ENCODE results near the gene HLA-DMB.

The HLA-DMB gene

DNA sequence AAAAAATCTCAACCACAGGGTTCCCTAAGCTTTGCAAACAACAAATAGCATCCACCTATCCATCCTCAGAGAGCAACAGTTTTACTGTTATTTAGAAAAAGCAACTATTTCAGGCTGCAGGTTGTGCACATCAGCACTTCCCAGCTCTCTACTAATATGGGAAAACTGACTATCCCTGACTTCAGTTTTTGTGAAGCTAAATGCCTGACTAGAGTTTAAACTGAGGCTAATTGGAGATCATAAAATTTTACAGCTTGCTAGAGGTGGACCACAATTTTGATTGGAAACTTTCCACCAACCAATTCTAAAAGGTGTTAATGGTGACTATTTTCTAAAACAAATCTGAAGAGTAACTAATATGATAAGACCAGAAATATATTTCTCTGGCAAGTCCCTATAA, 36.9 kb downstream of the HLA-DMB start:
- DNase-seq: no peak

DNA sequence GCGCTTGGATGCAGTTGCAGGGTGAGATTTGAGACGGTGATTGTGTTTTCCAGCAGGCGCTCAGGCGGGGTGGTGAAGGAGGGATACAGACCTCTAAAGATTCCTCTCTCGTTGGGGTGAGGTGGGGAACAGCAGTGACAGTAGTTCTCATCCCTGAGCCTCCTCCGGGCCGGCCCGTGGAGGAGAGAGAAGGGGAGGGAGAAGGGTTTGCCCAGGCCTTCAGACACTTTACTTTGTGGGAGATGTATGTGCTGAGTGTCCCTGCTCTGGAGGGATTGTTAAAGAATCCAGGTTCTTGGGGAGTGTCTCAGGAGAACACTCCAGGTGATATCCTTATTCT, 45.9 kb downstream of the HLA-DMB start:
- no peak for DNase-seq

DNA sequence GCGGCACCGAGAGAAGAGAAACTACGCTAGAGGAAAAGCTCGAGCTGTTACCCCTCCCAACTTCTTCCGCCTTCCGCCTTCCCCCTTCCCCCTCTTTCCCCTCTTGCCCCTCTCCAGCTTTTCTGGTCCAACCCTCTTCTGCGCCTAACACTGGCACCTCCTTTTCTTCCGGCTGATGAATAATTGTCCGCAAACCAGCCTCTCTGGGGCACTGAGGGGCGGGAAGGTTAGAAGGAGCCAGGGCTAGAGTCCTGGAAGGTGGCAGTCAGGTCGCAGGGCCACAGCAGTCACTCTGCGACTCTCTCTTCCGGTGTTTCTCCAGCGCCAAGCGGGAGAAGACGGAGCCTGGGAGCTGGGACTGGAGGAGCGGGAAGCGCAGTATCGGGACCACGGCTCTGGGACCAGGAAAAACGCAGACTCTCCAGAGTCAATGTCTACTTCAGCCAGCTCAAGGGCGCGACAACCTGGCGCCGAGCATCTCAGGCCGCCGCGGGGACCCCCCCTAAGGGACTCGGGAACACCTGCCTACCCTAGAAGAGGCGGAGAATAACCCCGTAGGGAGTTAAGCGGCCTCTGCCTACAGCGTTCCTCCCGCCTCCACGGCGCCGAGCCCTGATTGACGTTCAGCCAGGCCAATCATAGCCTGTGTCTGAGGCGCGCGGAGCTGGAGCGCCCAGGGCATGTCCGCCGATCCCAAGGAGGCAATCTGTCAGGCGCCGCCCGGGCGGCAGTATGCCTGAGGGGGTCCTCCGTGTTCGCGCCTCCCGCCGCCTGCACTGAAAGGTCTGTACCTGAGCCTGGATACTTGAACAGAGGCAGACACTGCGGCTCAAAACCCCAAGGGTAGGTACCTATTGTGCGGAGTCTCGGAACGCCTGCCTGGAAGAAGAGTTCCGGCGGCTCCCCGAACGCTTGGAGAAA, 46.5 kb downstream of the HLA-DMB start:
- DNase-seq: peak; percentile 95

DNA sequence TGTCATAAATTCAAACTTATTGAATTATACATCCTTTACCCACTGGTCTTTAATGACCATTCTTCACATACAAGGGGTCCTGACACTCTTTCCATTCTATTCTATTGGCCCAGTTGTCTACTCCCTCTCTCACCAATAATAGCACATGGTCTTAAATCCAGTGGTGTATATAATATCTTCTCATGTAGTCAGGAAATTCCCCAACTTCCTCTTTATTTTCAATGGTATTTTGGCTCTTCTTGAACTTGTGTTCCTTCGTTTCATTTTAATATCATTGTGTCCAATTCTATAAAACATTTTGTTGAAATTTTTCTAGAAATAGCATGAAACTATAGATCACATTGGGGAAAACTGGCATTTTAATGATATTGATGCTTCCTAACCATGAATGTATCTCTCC, 50.0 kb downstream of the HLA-DMB start:
- no peak for DNase-seq

DNA sequence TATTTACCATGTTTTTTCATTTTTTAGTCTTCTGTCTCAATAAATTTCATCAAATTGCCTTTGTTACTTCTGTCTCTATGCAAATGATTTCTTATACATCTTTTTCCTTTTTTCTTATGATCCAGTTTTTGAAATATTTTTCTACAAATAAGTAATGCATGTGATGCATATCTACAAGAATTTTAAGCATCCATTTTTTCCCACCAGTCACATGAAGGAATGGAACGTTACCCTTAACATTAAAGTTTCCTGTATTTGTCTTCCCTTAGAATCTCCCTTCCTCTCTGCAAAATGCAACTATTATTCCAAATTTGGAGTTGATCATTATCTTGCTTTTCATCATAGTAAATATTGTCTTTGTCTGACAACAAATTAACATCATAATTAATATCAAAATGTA, 51.3 kb downstream of the HLA-DMB start:
- DNase-seq: no peak

DNA sequence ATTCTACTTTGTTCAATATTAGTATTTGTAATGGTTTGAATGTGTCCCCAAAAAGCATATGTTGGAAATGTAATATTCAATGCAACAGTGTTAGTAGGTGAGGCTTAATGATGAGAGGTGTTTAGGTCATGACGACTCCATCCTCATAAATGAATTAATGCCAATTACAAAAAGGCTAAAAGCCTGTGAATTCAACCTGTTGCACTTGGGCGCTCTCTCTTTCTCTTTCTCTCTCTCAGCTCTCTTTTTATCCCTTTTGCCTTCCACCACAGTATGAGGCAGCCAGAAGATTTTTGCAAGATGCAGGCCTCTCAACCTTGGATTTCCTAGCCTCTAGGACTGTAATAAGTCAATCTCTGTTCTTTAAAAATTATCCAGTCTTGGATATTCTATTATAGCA, 52.3 kb downstream of the HLA-DMB start:
- DNase-seq: no peak

DNA sequence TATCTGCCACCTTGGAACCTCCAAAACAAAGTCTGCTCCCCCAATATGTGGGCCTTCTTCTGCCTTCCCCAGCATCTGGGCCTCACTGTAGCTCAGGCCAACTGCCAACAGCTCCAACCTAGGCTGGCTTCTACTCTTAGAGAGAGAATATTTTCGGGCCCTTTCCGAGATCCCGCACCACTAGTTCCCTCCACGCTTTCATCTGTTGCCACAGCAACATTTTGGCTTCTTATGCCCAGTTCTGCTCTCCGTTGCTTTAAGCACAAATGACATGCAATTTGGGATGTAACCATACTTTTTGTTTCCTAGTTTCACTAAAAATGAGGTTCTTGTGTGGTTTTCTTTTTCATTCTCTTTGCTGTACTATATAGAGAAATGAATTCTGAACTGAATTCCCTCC, 53.2 kb downstream of the HLA-DMB start:
- DNase-seq: no peak

DNA sequence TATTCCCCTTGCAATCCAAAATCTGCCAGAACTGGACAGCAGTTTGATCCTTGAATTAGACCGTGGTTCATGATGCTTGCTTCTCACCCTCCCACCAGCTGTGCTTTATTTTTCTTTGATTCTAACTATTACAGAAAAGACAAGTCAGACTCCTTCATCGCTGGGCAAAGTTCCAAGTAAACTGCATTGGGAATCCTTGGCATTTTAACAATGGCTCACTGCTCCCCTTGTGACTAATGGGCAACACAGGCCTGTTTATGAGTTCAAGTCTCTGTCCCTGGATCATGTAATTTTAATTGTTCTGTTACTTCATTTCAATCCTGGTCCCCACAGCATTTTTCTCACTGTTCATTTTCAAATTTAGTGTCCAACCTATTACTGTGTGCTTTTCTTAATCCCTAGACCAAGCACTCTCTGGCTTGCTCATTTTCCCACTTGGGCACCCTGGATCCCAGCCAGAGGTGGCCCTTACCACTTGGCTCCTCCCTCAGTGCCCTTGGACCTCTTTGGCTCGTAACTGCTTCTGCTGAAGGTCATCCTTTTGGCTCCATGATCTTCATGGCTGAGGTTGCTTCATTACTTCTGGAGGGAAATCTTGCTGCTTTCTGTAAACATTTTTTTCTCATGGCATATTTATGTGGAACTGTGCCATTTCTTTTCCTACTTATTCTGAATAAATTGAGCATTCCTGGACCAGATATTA, 54.0 kb downstream of the HLA-DMB start:
- no peak for DNase-seq

DNA sequence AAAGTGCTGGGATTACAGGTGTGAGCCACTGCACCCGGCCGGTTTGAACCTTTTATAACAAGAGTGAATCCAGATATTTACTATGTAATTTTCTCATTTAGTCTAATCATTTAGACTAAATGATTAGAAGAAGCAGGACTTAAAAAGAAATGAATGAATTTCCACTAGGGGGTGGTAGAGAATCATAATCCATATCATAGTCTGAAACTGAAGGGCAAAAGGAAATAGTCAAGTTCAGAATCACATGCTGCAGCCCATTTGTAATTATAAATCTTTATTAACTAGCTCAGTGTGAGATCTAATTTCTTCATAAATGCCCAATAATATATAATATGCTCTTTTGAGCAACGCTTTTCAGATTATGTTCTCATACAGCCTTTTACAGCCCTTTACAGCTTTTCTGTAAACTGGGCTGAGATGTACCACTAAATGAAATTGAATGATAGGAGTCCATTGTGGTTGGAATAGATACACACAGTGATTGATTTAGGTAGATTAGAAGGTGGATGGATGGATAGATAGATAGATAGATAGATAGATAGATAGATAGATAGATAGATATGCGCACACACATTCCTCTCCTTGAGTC, 55.0 kb downstream of the HLA-DMB start:
- no peak for DNase-seq
